Brain pericyte (primary cell): ENCODE results near the gene MYO1H.
"Not testable (repeated sequence)": the region's sequence is repeated elsewhere in the genome, so short reads cannot be mapped to it uniquely, and the experiment has no call there.

Experiments used
- DNase-seq: peaks from one replicate; pipeline ENCODE4 v3.0.0-alpha.2; 2012; ENCODE audit warnings: low read depth, low spot score

MYO1H gene

GRCh38 chr12:109347589-109347988 is at the start of gene MYO1H:
Gene MYO1H, plus strand, starts transcription at chr12:109347900. Its CDS starts 61 bp downstream, at chr12:109347961.
- no peak for DNase-seq

GRCh38 chr12:109299849-109300248 is 47.9 kb upstream of the MYO1H start:
- DNase-seq: no peak

- no peak for DNase-seq
These were observed 46.0 kb upstream of the MYO1H start for GRCh38 chr12:109301643-109302168.

GRCh38 chr12:109302358-109302757 is 45.3 kb upstream of the MYO1H start:
- DNase-seq: no peak

- no peak for DNase-seq
These were observed 44.9 kb upstream of the MYO1H start for GRCh38 chr12:109302770-109303169.

GRCh38 chr12:109304485-109304884 is 43.2 kb upstream of the MYO1H start:
- no peak for DNase-seq

- DNase-seq: no peak
These were observed 42.2 kb upstream of the MYO1H start for GRCh38 chr12:109305547-109305946.

GRCh38 chr12:109307051-109307450 is 40.6 kb upstream of the MYO1H start:
- DNase-seq: no peak

GRCh38 chr12:109308534-109309380 is 38.9 kb upstream of the MYO1H start, which contains the start of gene FOXN4:
Gene FOXN4, minus strand, starts transcription at chr12:109309284. Its CDS starts 963 bp downstream, at chr12:109308321.
- DNase-seq: no peak

- DNase-seq: no peak
These were observed 38.1 kb upstream of the MYO1H start for GRCh38 chr12:109309381-109310246.

GRCh38 chr12:109310247-109311125 is 37.2 kb upstream of the MYO1H start:
- DNase-seq: no peak

GRCh38 chr12:109321294-109321693 is 26.4 kb upstream of the MYO1H start:
- not testable (repeated sequence) for DNase-seq

GRCh38 chr12:109329003-109329402 is 18.7 kb upstream of the MYO1H start:
- no peak for DNase-seq

- no peak for DNase-seq
These were observed 18.0 kb upstream of the MYO1H start for GRCh38 chr12:109329686-109330085.

GRCh38 chr12:109330282-109331230 is 17.1 kb upstream of the MYO1H start:
- DNase-seq: no peak

GRCh38 chr12:109331301-109331952 is 16.3 kb upstream of the MYO1H start:
- no peak for DNase-seq

GRCh38 chr12:109334887-109335286 is 12.8 kb upstream of the MYO1H start:
- DNase-seq: no peak

- no peak for DNase-seq
These were observed 11.1 kb upstream of the MYO1H start for GRCh38 chr12:109336593-109336992.

- DNase-seq: no peak
These were observed 4.0 kb upstream of the MYO1H start for GRCh38 chr12:109343677-109344076.

GRCh38 chr12:109345428-109345827 is 2.3 kb upstream of the MYO1H start:
- no peak for DNase-seq
